GM12864 (cell line): ENCODE data around the gene PEX10.

ENCODE experiments used
- DNase-seq: peaks from one replicate; pipeline ENCODE4 v3.0.0-alpha.2; 2011; ENCODE audit warnings: low read depth
- H3K4me3 ChIP-seq: 2 replicates; pipeline ENCODE4 v1.5.1; 2011; ENCODE audit warnings: mild to moderate bottlenecking, low read depth, low read length, control low read depth
- CTCF ChIP-seq: IDR thresholded peaks from 2 replicates; pipeline ENCODE4 v1.5.1; 2011; ENCODE audit warnings: low read depth, mild to moderate bottlenecking, moderate library complexity, low read length, control low read depth, inconsistent platforms; ENCODE audit errors: missing control alignments

The PEX10 gene

GRCh38 chr1:2384941-2385481, 27.4 kb downstream of the PEX10 start:
- no peak for DNase-seq
- H3K4me3 ChIP-seq: no peak overlapping the region
- TF ChIP-seq CTCF: no peak

GRCh38 chr1:2384130-2384860, 28.1 kb downstream of the PEX10 start:
- DNase-seq: no peak
- no peak overlapping the region for H3K4me3 ChIP-seq
- no peak for TF ChIP-seq CTCF

GRCh38 chr1:2383576-2383975, 28.8 kb downstream of the PEX10 start:
- no peak overlapping the region for H3K4me3 ChIP-seq
- no peak for TF ChIP-seq CTCF
- no peak for DNase-seq

- no peak for DNase-seq
- H3K4me3 ChIP-seq: no peak overlapping the region
- TF ChIP-seq CTCF: peak; percentile 60
Observed at GRCh38 chr1:2382621-2383361, 29.6 kb downstream of the PEX10 start.

GRCh38 chr1:2381741-2382620, 30.4 kb downstream of the PEX10 start:
- TF ChIP-seq CTCF: peak; percentile 92
- no peak overlapping the region for H3K4me3 ChIP-seq
- no peak for DNase-seq

GRCh38 chr1:2380816-2381591, 31.4 kb downstream of the PEX10 start:
- TF ChIP-seq CTCF: no peak

More at GRCh38 chr1:2380816-2381591, 31.4 kb downstream of the PEX10 start:
- no peak overlapping the region for H3K4me3 ChIP-seq
- no peak for DNase-seq
